ENCODE results near the gene PPP5C. TPM values are rescaled to one million over a fixed set of nuclear protein-coding genes. Genes with fewer than 3 reads are reported as not detected.

Gene PPP5C
- polyA plus RNA-seq, 1 donor from 2014 or later = 99.3 TPM

DNA sequence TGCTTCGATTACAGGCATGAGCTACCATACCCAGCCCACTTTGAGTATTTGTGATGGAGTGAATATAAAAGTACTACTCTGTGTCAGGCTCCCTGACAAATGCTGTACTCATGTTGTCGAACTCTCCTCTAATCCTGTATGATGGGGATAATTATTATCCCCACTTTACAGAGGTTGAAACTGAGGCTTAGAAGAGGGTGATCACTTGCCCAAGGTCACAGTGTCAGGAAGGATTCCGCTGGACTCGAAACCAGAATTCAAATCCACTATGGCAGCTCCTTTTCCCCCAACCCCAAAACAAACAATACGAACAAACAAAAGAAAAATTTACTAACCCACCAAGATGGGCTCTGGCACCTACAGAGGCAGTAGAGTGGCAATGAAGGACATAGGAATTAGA lies 1.7 kb upstream of the PPP5C start:
- no peaks in the 10 kb centered on the region for H3K9me2 ChIP-seq (ENCODE audit: insufficient read depth, low read length)
- H3K9ac ChIP-seq (ENCODE audit: low read length) = no peak overlapping the region
- H3K79me2 ChIP-seq (replicated peaks; ENCODE audit: insufficient read depth, low read length) = peaks cover 28% of the 10 kb centered on the region
- H3K27ac ChIP-seq (ENCODE audit: low read length) = no peak overlapping the region
- TF ChIP-seq RAD21 (conservative IDR thresholded peaks at IDR 0.05) (no peak), SMC3 (conservative IDR thresholded peaks at IDR 0.05; ENCODE audit: poor library complexity) (no peak), POLR2AphosphoS5 (IDR thresholded peaks at IDR 0.05) (no peak), TAF1 (IDR thresholded peaks at IDR 0.05; ENCODE audit: low read depth) (no peak)
- TF ChIP-seq, protein P1, sequence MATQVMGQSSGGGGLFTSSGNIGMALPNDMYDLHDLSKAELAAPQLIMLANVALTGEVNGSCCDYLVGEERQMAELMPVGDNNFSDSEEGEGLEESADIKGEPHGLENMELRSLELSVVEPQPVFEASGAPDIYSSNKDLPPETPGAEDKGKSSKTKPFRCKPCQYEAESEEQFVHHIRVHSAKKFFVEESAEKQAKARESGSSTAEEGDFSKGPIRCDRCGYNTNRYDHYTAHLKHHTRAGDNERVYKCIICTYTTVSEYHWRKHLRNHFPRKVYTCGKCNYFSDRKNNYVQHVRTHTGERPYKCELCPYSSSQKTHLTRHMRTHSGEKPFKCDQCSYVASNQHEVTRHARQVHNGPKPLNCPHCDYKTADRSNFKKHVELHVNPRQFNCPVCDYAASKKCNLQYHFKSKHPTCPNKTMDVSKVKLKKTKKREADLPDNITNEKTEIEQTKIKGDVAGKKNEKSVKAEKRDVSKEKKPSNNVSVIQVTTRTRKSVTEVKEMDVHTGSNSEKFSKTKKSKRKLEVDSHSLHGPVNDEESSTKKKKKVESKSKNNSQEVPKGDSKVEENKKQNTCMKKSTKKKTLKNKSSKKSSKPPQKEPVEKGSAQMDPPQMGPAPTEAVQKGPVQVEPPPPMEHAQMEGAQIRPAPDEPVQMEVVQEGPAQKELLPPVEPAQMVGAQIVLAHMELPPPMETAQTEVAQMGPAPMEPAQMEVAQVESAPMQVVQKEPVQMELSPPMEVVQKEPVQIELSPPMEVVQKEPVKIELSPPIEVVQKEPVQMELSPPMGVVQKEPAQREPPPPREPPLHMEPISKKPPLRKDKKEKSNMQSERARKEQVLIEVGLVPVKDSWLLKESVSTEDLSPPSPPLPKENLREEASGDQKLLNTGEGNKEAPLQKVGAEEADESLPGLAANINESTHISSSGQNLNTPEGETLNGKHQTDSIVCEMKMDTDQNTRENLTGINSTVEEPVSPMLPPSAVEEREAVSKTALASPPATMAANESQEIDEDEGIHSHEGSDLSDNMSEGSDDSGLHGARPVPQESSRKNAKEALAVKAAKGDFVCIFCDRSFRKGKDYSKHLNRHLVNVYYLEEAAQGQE (IDR thresholded peaks at IDR 0.05; ENCODE audit: borderline replicate concordance) = no peak
- no peak overlapping the region for H3K4me2 ChIP-seq (ENCODE audit: low read length)
- H3K9me3 ChIP-seq (ENCODE audit: low read length) = no peaks in the 10 kb centered on the region
- H2AFZ ChIP-seq (ENCODE audit: low read depth, low read length) = no peak overlapping the region
- H3K4me3 ChIP-seq (ENCODE audit: low read length) = no peak overlapping the region
- no peaks in the 10 kb centered on the region for H3K36me3 ChIP-seq (ENCODE audit: insufficient read depth, low read length)
- no peaks in the 10 kb centered on the region for H3F3A ChIP-seq (ENCODE audit: insufficient read depth, low read length, poor library complexity, severe bottlenecking)
- no peaks in the 10 kb centered on the region for H4K20me1 ChIP-seq (ENCODE audit: insufficient read depth)
- no peaks in the 10 kb centered on the region for H3K27me3 ChIP-seq (ENCODE audit: insufficient read depth, low read depth, low read length)

DNA sequence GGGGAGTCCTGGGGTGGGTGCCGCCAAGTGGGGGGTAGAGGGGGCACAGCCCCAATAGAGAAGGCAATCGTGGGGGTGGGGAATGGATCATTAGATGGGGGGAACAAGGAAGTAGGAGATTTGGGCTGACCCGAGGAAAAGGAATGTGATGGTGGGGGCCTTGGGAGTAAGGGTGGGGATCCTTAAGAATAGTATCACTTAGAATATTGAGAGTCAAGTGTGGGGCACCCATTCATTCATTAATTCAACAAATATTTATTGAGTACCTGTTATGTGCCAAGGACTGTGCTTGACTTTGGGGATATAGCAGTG lies 641 bp downstream of the PPP5C start:
- Histone ChIP-seq H3K9ac (ENCODE audit: low read length) (peak overlapping the region; percentile 99), H3K36me3 (ENCODE audit: insufficient read depth, low read length) (no peaks in the 10 kb centered on the region), H3F3A (ENCODE audit: insufficient read depth, low read length, poor library complexity, severe bottlenecking) (no peaks in the 10 kb centered on the region), H3K27me3 (ENCODE audit: insufficient read depth, low read depth, low read length) (no peaks in the 10 kb centered on the region), H3K9me2 (ENCODE audit: insufficient read depth, low read length) (no peaks in the 10 kb centered on the region), H3K27ac (ENCODE audit: low read length) (peak overlapping the region; percentile 92), H3K4me3 (ENCODE audit: low read length) (peak overlapping the region; percentile 100), H2AFZ (ENCODE audit: low read depth, low read length) (peak overlapping the region; percentile 100), H3K9me3 (ENCODE audit: low read length) (no peaks in the 10 kb centered on the region), H3K4me2 (ENCODE audit: low read length) (peak overlapping the region; percentile 79), H3K79me2 (replicated peaks; ENCODE audit: insufficient read depth, low read length) (peaks cover 34% of the 10 kb centered on the region), H4K20me1 (ENCODE audit: insufficient read depth) (peaks cover 6% of the 10 kb centered on the region)
- TF ChIP-seq RAD21 (conservative IDR thresholded peaks at IDR 0.05) (no peak), POLR2AphosphoS5 (IDR thresholded peaks at IDR 0.05) (no peak), TAF1 (IDR thresholded peaks at IDR 0.05; ENCODE audit: low read depth) (no peak), EZH2 (IDR thresholded peaks at IDR 0.05; ENCODE audit: borderline replicate concordance, insufficient read depth, low read length, poor library complexity, severe bottlenecking) (no peak), EP300 (conservative IDR thresholded peaks at IDR 0.05; ENCODE audit: poor library complexity, severe bottlenecking) (no peak), SMC3 (conservative IDR thresholded peaks at IDR 0.05; ENCODE audit: poor library complexity) (no peak), MXI1 (conservative IDR thresholded peaks at IDR 0.05; ENCODE audit: poor library complexity, severe bottlenecking) (no peak)
- TF ChIP-seq, protein P2, sequence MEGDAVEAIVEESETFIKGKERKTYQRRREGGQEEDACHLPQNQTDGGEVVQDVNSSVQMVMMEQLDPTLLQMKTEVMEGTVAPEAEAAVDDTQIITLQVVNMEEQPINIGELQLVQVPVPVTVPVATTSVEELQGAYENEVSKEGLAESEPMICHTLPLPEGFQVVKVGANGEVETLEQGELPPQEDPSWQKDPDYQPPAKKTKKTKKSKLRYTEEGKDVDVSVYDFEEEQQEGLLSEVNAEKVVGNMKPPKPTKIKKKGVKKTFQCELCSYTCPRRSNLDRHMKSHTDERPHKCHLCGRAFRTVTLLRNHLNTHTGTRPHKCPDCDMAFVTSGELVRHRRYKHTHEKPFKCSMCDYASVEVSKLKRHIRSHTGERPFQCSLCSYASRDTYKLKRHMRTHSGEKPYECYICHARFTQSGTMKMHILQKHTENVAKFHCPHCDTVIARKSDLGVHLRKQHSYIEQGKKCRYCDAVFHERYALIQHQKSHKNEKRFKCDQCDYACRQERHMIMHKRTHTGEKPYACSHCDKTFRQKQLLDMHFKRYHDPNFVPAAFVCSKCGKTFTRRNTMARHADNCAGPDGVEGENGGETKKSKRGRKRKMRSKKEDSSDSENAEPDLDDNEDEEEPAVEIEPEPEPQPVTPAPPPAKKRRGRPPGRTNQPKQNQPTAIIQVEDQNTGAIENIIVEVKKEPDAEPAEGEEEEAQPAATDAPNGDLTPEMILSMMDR (IDR thresholded peaks at IDR 0.05; ENCODE audit: poor library complexity, severe bottlenecking) = no peak
- TF ChIP-seq, protein P1 (IDR thresholded peaks at IDR 0.05; ENCODE audit: borderline replicate concordance) = no peak
